Medulla oblongata (tissue), 1 donor: ENCODE measurements around the gene CCDC102A.
A peak's percentile ranks its signal among the peaks of the same experiment; 100 is the strongest.
"Not testable (repeated sequence)": the region's sequence is repeated elsewhere in the genome, so short reads cannot be mapped to it uniquely, and the experiment has no call there.

Source experiments
- DNase-seq: peaks from one replicate; pipeline ENCODE4 v3.0.0-alpha.2; 2015; ENCODE audit errors: extremely low spot score

Gene CCDC102A

GRCh38 chr16:57565461-57565860 lies 29.1 kb upstream of the CCDC102A start:
- no peak for DNase-seq

- DNase-seq: no peak
Observed at GRCh38 chr16:57564571-57565270, 28.4 kb upstream of the CCDC102A start.

GRCh38 chr16:57563761-57564160 lies 27.4 kb upstream of the CCDC102A start:
- DNase-seq: no peak

GRCh38 chr16:57563487-57563750 lies 27.0 kb upstream of the CCDC102A start:
- DNase-seq: no peak

DNA sequence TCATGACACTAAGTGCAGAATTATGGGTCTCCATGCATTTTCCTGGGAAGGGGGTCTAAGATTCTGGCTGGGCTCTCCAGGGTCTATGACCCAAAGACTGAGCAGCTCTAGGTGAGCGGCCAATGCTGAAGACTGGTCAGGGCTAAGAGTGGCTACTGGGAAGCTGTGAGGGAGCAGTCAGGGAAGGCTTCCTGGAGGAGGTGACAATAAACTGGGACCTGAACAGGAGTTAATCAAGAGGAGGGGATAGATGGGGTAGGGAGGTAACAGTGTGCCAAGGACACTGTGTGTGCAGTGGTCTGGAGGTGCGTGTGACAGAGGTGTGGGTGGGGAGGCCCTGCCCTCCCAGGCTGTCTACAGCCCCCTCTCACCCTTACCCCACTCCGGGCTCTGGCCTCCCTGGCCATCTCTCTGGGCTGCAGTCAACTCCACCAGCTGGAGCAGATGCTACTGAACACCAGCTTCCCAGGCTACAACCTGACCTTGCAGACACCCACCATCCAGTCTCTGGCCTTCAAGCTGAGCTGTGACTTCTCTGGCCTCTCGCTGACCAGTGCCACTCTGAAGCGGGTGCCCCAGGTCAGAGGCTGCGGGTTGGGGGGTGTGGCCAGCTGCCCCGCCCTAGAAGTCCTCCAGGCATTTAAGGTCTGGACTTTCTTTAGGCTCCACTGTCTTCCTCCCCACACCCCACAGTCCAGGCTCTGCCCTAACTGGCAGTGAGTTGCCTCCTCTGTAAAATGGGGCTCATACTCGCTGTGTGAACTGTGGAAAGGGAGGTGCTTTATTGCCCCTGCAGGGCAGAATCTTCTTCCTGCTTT lies 26.5 kb upstream of the CCDC102A start:
- no peak for DNase-seq

DNA sequence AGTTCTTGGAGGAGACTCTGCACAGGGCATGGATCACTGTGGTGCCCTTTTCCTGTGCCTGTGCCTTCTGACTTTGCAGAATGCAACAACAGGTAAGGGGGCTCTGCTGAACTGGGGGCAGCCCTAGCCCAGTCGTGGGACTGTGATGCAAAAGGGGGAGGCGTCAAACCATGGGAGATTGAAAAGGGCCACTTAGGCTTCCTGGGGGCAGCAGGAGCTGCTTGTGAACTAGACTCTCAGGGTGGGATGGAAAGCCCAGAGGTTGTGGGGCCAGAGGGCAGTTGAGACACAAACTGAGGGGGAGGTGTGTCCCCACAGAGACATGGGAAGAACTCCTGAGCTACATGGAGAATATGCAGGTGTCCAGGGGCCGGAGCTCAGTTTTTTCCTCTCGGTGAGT lies 25.7 kb upstream of the CCDC102A start:
- DNase-seq: no peak

DNA sequence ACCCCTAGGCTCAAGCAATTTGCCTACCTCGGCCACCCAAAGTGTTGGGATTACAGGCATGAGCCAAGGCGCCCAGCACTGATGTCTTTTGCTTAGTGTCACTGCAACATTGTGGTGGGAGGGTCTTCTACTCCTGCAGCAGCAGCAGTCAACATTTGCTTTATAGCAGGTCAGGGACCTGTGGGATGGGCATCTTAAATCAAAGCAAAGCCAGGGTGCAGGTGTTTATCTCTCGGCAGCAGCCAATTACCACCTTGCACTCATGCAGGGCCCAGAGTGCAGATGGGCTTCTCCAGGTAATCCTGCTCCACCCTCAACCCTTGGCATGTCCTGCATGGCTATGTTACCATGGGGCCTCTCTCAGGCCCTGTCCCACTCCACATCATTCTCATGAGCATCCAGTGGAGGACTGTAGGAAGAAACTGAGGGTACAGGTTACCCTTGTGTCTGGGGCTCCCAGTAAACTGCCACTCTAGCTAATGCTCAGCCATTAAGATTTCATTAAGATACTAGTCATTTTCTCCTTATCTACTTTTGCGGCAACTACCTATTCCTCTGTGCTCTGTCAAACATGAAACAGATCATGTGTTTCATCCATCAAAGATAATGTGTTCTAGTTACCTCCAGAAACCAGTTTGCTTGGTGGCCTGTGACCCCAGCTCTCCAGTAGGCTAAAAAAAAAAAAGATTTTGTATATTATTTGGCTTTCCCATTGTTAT lies 22.9 kb upstream of the CCDC102A start:
- no peak for DNase-seq

- no peak for DNase-seq
Observed at GRCh38 chr16:57556941-57557541, 20.7 kb upstream of the CCDC102A start.

DNA sequence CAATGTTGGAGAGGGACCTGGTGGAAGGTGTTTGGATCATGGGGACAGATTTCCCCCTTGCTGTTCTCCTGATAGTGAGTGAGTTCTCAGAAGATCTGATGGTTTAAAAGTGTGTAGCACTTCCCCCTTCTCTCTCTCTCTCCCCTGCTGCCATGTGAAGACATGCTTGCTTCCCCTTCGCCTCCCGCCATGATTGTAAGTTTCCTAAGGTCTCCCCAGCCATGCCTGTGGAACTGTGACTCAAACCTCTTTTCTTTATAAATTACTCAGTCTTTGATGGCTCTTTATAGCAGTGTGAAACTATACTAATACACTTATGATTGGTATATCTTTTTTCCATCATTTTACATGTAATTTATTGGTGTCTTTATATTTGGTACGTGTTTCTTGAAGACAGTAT lies 19.5 kb upstream of the CCDC102A start:
- no peak for DNase-seq

GRCh38 chr16:57551057-57551456 lies 14.7 kb upstream of the CCDC102A start:
- DNase-seq: no peak

- no peak for DNase-seq
Observed at GRCh38 chr16:57549730-57550129, 13.4 kb upstream of the CCDC102A start.

DNA sequence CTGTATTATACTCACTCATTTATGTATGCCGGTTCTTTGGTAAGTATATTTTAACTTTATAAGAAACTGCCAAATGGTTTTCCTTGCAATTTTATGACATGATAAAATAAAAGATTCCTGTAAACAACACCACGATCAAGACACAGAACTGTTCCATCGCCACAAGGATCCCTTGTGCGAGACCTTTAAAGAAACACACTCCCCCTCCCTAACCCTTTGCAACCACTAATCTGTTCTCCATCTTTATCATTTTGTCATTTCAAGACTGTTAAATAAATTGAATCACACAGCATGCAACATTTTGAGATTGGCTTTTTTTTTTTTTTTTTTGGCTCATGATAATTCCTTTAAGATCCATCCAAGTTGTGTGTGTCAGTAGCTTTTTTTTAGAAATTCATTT lies 12.0 kb upstream of the CCDC102A start:
- DNase-seq: no peak

GRCh38 chr16:57547524-57547923 lies 11.2 kb upstream of the CCDC102A start:
- DNase-seq: not testable (repeated sequence)

GRCh38 chr16:57544124-57544653 lies 7.8 kb upstream of the CCDC102A start:
- DNase-seq: peak; percentile 73

- DNase-seq: no peak
Observed at GRCh38 chr16:57541754-57542435, 5.5 kb upstream of the CCDC102A start.

- DNase-seq: no peak
Observed at GRCh38 chr16:57540906-57541753, 4.8 kb upstream of the CCDC102A start.

DNA sequence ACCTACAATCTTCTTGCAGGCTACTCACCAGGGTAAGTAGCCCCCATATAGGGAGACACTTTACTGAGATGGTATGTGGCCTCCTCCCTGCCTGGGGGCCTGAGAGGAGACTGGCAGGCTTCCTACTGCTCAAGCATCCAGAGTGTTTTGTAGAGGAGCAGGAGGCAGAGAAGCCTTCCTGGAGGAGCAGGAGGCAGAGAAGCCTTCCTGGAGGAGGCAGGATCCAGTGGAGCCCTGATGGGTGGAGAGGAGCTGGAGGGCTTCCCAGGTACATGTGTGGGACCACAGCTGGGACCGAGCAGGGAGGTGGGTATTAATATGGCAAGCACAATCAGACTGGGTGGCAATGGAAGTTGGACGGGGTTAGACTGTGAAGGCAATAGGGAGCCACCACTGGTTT lies 4.0 kb upstream of the CCDC102A start:
- DNase-seq: no peak

DNA sequence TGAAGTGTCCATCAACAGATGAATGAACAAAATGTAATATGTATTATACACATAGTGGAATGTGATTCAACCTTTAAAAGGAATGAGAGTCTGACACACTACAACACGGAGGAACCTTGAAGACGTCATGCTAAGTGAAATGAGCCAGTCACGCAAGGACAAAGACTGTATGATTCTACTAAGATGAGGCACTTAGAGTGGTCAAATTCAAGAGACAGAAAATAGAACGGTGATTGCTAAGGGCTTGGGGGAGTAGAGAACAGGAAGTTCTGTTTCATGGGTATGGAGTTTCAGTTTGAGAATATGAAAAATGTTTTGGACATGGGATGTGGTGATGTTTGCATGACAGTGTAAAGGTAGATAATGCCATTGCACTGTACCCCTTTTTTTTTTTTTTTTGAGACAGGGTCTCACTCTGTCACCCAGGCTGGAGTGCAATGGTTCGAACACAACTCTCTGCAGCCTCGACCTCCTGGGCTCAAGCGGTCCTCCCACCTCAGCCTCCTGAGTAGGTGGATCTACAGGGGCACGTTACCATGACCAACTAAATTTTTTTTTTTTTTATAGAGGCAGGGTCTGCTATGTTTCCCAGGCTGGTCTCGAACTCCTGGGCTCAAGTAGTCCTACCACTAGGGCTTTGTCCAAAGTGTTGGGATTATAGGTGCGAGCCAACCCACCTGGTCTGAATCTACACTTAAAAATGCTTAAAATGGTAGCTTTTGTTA lies 2.9 kb upstream of the CCDC102A start:
- no peak for DNase-seq

DNA sequence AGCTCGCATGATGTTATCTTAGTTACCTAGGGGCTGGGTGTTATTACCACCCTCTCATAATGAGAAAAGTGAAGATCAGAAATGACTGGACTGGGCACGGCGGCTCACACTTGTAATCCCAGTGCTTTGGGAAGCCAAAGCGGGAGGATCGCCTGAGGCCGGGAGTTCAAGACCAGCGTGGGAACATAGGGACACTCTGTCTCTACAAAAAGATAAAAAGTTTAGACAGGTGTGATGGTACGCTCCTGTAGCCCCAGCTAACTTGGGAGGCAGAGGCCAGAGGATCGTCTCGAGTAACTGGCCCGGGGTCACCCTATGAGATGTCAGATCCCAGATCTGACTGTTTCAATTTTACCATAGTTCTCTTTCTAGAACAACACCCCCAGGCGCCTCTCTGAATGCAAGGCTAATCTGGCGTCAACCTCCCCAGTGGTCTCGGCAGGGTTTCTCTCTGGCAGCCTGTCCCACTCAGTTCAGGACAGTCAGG lies 1.9 kb upstream of the CCDC102A start:
- no peak for DNase-seq
